HuH-7 (cell line): ENCODE measurements around the gene TRABD2B.

Experiments
- DNase-seq: peaks from one replicate; pipeline ENCODE4 v3.0.0; 2011; ENCODE audit warnings: low spot score

TRABD2B gene

GRCh38 chr1:47757226-47757975 is 239.8 kb downstream of the TRABD2B start:
- DNase-seq = no peak

GRCh38 chr1:47756411-47756810 is 240.8 kb downstream of the TRABD2B start:
- no peak for DNase-seq

GRCh38 chr1:47756006-47756405 is 241.2 kb downstream of the TRABD2B start:
- DNase-seq = no peak

GRCh38 chr1:47755101-47755990 is 241.8 kb downstream of the TRABD2B start:
- DNase-seq = peak; percentile 72

GRCh38 chr1:47754221-47754620 is 243.0 kb downstream of the TRABD2B start:
- DNase-seq = no peak

- no peak for DNase-seq
Observed at GRCh38 chr1:47753808-47754207, 243.4 kb downstream of the TRABD2B start.

- no peak for DNase-seq
Observed at GRCh38 chr1:47752559-47752958, 244.6 kb downstream of the TRABD2B start.

- DNase-seq = no peak
Observed at GRCh38 chr1:47751996-47752451, 245.2 kb downstream of the TRABD2B start.

GRCh38 chr1:47751193-47751592 is 246.0 kb downstream of the TRABD2B start:
- DNase-seq = no peak

- no peak for DNase-seq
Observed at GRCh38 chr1:47745715-47746609, 251.2 kb downstream of the TRABD2B start.

- no peak for DNase-seq
Observed at GRCh38 chr1:47742890-47743760, 254.1 kb downstream of the TRABD2B start.

GRCh38 chr1:47738560-47739182 is 258.5 kb downstream of the TRABD2B start:
- DNase-seq = peak; percentile 72

GRCh38 chr1:47732489-47732888 is 264.7 kb downstream of the TRABD2B start:
- DNase-seq = no peak

GRCh38 chr1:47731730-47732129 is 265.5 kb downstream of the TRABD2B start:
- DNase-seq = no peak

GRCh38 chr1:47729685-47730084 is 267.5 kb downstream of the TRABD2B start:
- DNase-seq = no peak

GRCh38 chr1:47727697-47728085 is 269.5 kb downstream of the TRABD2B start:
- DNase-seq = no peak

GRCh38 chr1:47727051-47727696 is 270.0 kb downstream of the TRABD2B start:
- DNase-seq = no peak

- peak; percentile 86 for DNase-seq
Observed at GRCh38 chr1:47725992-47726855, 271.0 kb downstream of the TRABD2B start.

- no peak for DNase-seq
Observed at GRCh38 chr1:47725511-47725991, 271.6 kb downstream of the TRABD2B start.
